ENCODE results near the gene TMEM87B.

TMEM87B gene

GRCh38 chr2:112054847-112055729 lies at the start of gene TMEM87B:
Gene TMEM87B (plus strand): TSS chr2:112055269. CDS start chr2:112055592, 323 bp downstream.
- peak; percentile 96 to 97 for DNase-seq (ENCODE audit: low read depth in 2 of 2)

GRCh38 chr2:112005406-112006075 lies 49.5 kb upstream of the TMEM87B start:
- no peak for DNase-seq (ENCODE audit: low read depth in 2 of 2)

GRCh38 chr2:112006076-112006410 lies 49.0 kb upstream of the TMEM87B start:
- DNase-seq (ENCODE audit: low read depth in 2 of 2), result no peak

- DNase-seq (ENCODE audit: low read depth in 2 of 2), result no peak
Observed at GRCh38 chr2:112007493-112007892, 47.6 kb upstream of the TMEM87B start.

- no peak for DNase-seq (ENCODE audit: low read depth in 2 of 2)
Observed at GRCh38 chr2:112008910-112009485, 46.1 kb upstream of the TMEM87B start.

- DNase-seq (ENCODE audit: low read depth in 2 of 2), result no peak
Observed at GRCh38 chr2:112010751-112011150, 44.3 kb upstream of the TMEM87B start.

- no peak for DNase-seq (ENCODE audit: low read depth in 2 of 2)
Observed at GRCh38 chr2:112012556-112012955, 42.5 kb upstream of the TMEM87B start.

- no peak for DNase-seq (ENCODE audit: low read depth in 2 of 2)
Observed at GRCh38 chr2:112018846-112019245, 36.2 kb upstream of the TMEM87B start.

- no peak for DNase-seq (ENCODE audit: low read depth in 2 of 2)
Observed at GRCh38 chr2:112019569-112019982, 35.5 kb upstream of the TMEM87B start.

- DNase-seq (ENCODE audit: low read depth in 2 of 2), result no peak
Observed at GRCh38 chr2:112020561-112020960, 34.5 kb upstream of the TMEM87B start.

GRCh38 chr2:112021290-112021689 lies 33.8 kb upstream of the TMEM87B start:
- no peak for DNase-seq (ENCODE audit: low read depth in 2 of 2)

- DNase-seq (ENCODE audit: low read depth in 2 of 2), result no peak
Observed at GRCh38 chr2:112021781-112022231, 33.3 kb upstream of the TMEM87B start.

GRCh38 chr2:112023707-112024106 lies 31.4 kb upstream of the TMEM87B start:
- DNase-seq (ENCODE audit: low read depth in 2 of 2), result no peak

GRCh38 chr2:112024231-112024630 lies 30.8 kb upstream of the TMEM87B start:
- no peak for DNase-seq (ENCODE audit: low read depth in 2 of 2)

- DNase-seq (ENCODE audit: low read depth in 2 of 2), result no peak
Observed at GRCh38 chr2:112024896-112025491, 30.1 kb upstream of the TMEM87B start.

- DNase-seq (ENCODE audit: low read depth in 2 of 2), result no peak
Observed at GRCh38 chr2:112026509-112026908, 28.6 kb upstream of the TMEM87B start.

- no peak for DNase-seq (ENCODE audit: low read depth in 2 of 2)
Observed at GRCh38 chr2:112027767-112028166, 27.3 kb upstream of the TMEM87B start.

- no peak for DNase-seq (ENCODE audit: low read depth in 2 of 2)
Observed at GRCh38 chr2:112029164-112029563, 25.9 kb upstream of the TMEM87B start.

GRCh38 chr2:112031473-112032223 lies 23.4 kb upstream of the TMEM87B start:
- DNase-seq (ENCODE audit: low read depth in 2 of 2), result no peak

- no peak for DNase-seq (ENCODE audit: low read depth in 2 of 2)
Observed at GRCh38 chr2:112032224-112032586, 22.9 kb upstream of the TMEM87B start.

GRCh38 chr2:112032689-112033465 lies 22.2 kb upstream of the TMEM87B start:
- no peak for DNase-seq (ENCODE audit: low read depth in 2 of 2)
